Naive thymus-derived CD4-positive, alpha-beta T cell (primary cell): ENCODE data around the gene AMBRA1. TPM values are rescaled to one million over a fixed set of nuclear protein-coding genes. Genes with fewer than 3 reads are reported as not detected.

Experiments
- ATAC-seq: fragments of 150-1000 bp; cut with Tn5 transposase; 2 replicates; pipeline ENCODE4 v1.10.0; 2021; ENCODE audit warnings: mild to moderate bottlenecking, moderate library complexity
- CTCF ChIA-PET: fragments of 350-600 bp; sonication (Branson Sonifier 250); formaldehyde crosslinking; loops from one replicate; lab custom pipeline; 2021; ENCODE audit warnings: antibody characterized with exemption; lab: Charles Lee
- POLR2A ChIA-PET: fragments of 350-600 bp; sonication (Branson Sonifier 250); formaldehyde crosslinking; loops from one replicate; lab custom pipeline; 2021; ENCODE audit warnings: antibody characterized with exemption, inconsistent platforms; lab: Charles Lee
- DNase-seq, 9 donors: peaks; one replicate each; pipeline versions ENCODE4 v3.0.0 to v3.0.0-alpha.2; 2020 to 2022; ENCODE audit warnings: mixed read lengths in 1 of 9
- H3K27ac ChIP-seq: one replicate; pipeline ENCODE4 v1.7.0; 2013; ENCODE audit warnings: mild to moderate bottlenecking, low read depth, low read length, moderate library complexity
- H3K27me3 ChIP-seq, 2 donors: one replicate each; pipeline ENCODE4 v1.7.0; 2013; ENCODE audit warnings: low read length in 2 of 2, mild to moderate bottlenecking in 2 of 2, moderate library complexity in 2 of 2; ENCODE audit not compliant: control insufficient read depth in 2 of 2, insufficient read depth in 2 of 2
- H3K36me3 ChIP-seq, 3 experiments: 1 replicate in 2 of 3; 2 replicates in 1 of 3; pipeline ENCODE4 v1.7.0; 2013; ENCODE audit warnings: low read length in 3 of 3, mild to moderate bottlenecking in 3 of 3, moderate library complexity in 1 of 3; ENCODE audit not compliant: insufficient read depth in 3 of 3, control insufficient read depth in 2 of 3
- H3K4me1 ChIP-seq, 2 donors: one replicate each; pipeline ENCODE4 v1.7.0; 2013; ENCODE audit warnings: low read length in 2 of 2, mild to moderate bottlenecking in 2 of 2, moderate library complexity in 1 of 2; ENCODE audit not compliant: control insufficient read depth in 2 of 2, insufficient read depth in 2 of 2
- H3K4me3 ChIP-seq: 2 replicates; pipeline ENCODE4 v1.7.0; 2013; ENCODE audit warnings: mild to moderate bottlenecking, low read length
- H3K9me3 ChIP-seq, 3 experiments: 1 replicate in 2 of 3; 2 replicates in 1 of 3; pipeline ENCODE4 v1.7.0; 2013; ENCODE audit warnings: low read length in 3 of 3; ENCODE audit not compliant: control insufficient read depth in 2 of 3
- H3K27ac Mint-ChIP-seq, 9 donors: one replicate each; pipeline ENCODE4 v1.8.0; 2020 to 2022; ENCODE audit warnings: mixed read lengths in 9 of 9, mild to moderate bottlenecking in 8 of 9, moderate library complexity in 5 of 9, inconsistent platforms in 2 of 9
- H3K27me3 Mint-ChIP-seq, 5 donors: one replicate each; pipeline ENCODE4 v1.8.0; 2021 to 2022; ENCODE audit warnings: mixed read lengths in 5 of 5, mild to moderate bottlenecking in 1 of 5
- H3K36me3 Mint-ChIP-seq, 5 donors: one replicate each; pipeline ENCODE4 v1.8.0; 2020 to 2022; ENCODE audit warnings: mixed read lengths in 5 of 5, mild to moderate bottlenecking in 3 of 5, inconsistent platforms in 1 of 5
- H3K4me1 Mint-ChIP-seq, 7 donors: one replicate each; pipeline ENCODE4 v1.8.0; 2020 to 2022; ENCODE audit warnings: mixed read lengths in 7 of 7, mild to moderate bottlenecking in 3 of 7, inconsistent platforms in 1 of 7
- H3K4me3 Mint-ChIP-seq, 10 donors: one replicate each; pipeline ENCODE4 v1.8.0; 2020 to 2022; ENCODE audit warnings: mild to moderate bottlenecking in 10 of 10, mixed read lengths in 10 of 10, moderate library complexity in 6 of 10, inconsistent platforms in 2 of 10
- H3K9me3 Mint-ChIP-seq, 11 donors: one replicate each; pipeline ENCODE4 v1.8.0; 2020 to 2022; ENCODE audit warnings: mixed read lengths in 11 of 11, mild to moderate bottlenecking in 4 of 11, inconsistent platforms in 1 of 11, moderate library complexity in 1 of 11
- intact Hi-C, 2 donors: fragments of 100-400 bp; cut with micrococcal nuclease; formaldehyde crosslinking; loops; one replicate each; pipeline ENCODE4 v1.15.1; 2023
- polyA plus RNA-seq, 2 donors: library from polyadenylated mRNA; unstranded; fragments of 300-500 nt; fragmentation: Illumina TruSeq; gene quantifications; one replicate each; pipeline ENCODE4 v1.2.3, GENCODE V29; 2021
- total RNA-seq, 6 experiments: library from RNA in 5 of 6; stranded (reverse) in 5 of 6; gene quantifications; 1 replicate in 5 of 6; 2 replicates in 1 of 6; pipeline ENCODE4 v1.2.3 and lab custom pipeline; 2021 to 2026

The AMBRA1 gene
- total and polyA plus RNA-seq, 7 experiments from 2014 or later: 8.9 to 48.7 (median 41.2) TPM

- no peak for ATAC-seq
Observed at GRCh38 chr11:46445192-46445919, 148.5 kb downstream of the AMBRA1 start.

GRCh38 chr11:46444305-46444704 lies 149.5 kb downstream of the AMBRA1 start:
- Histone ChIP-seq H3K36me3 (peaks cover 0 to 21% (median 0%) of the 10 kb centered on the region in 3 experiments), H3K4me1 (no peaks in the 10 kb centered on the region), H3K27ac (no peak overlapping the region), H3K27me3 (no peaks in the 10 kb centered on the region), H3K9me3 (no peaks in the 10 kb centered on the region), H3K4me3 (no peak overlapping the region)
- Mint-ChIP-seq H3K4me3 (no peak overlapping the region), H3K27ac (no peak overlapping the region), H3K4me1 (peaks cover 2 to 33% (median 19%) of the 10 kb centered on the region in 7 donors), H3K27me3 (no peaks in the 10 kb centered on the region), H3K9me3 (no peaks in the 10 kb centered on the region), H3K36me3 (peaks cover 10 to 49% (median 27%) of the 10 kb centered on the region in 5 donors)
- ATAC-seq: no peak
- CTCF ChIA-PET: no interaction called here
- POLR2A ChIA-PET: no interaction called here
- no peak for DNase-seq
- intact Hi-C loops: no loop called here

More at GRCh38 chr11:46445192-46445919, 148.5 kb downstream of the AMBRA1 start:
- DNase-seq: no peak
- peaks cover 2 to 39% (median 24%) of the 10 kb centered on the region in 7 donors for H3K4me1 Mint-ChIP-seq
- CTCF ChIA-PET: no interaction called here
- H3K36me3 ChIP-seq: peaks cover 0 to 21% (median 0%) of the 10 kb centered on the region in 3 experiments
- H3K36me3 Mint-ChIP-seq: peaks cover 13 to 48% (median 24%) of the 10 kb centered on the region in 5 donors
- no peak overlapping the region for H3K4me3 ChIP-seq
- POLR2A ChIA-PET: no interaction called here
- intact Hi-C loops: no loop called here
- H3K27me3 ChIP-seq: no peaks in the 10 kb centered on the region
- H3K9me3 ChIP-seq: no peaks in the 10 kb centered on the region
- H3K27ac ChIP-seq: no peak overlapping the region
- no peaks in the 10 kb centered on the region for H3K9me3 Mint-ChIP-seq
- H3K27me3 Mint-ChIP-seq: no peaks in the 10 kb centered on the region
- H3K4me1 ChIP-seq: no peaks in the 10 kb centered on the region
- H3K4me3 Mint-ChIP-seq: no peak overlapping the region
- peak overlapping the region in 2 of 9 donors; percentile 34 to 39 for H3K27ac Mint-ChIP-seq

DNA sequence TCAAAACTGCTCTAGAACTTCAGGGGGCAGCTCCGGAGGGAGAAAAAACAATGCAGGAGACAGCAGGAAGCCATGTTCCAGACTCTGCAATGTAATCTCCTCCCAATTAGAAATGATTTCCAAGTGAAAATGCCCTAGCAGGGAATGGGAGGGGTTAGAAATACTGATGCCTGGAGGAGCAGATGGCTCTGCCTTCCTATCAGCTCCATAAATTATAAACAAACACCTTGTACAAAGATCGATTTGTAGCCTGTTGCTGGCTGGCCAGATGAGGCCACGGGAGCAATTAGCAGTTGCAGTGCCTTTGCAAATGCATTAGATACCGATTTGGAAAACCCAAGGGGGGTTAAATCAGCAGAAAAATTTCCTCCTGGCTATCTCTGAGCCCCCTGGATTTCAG lies 155.6 kb downstream of the AMBRA1 start:
- Histone ChIP-seq H3K36me3 (peaks cover 6 to 45% (median 9%) of the 10 kb centered on the region in 3 experiments), H3K9me3 (no peaks in the 10 kb centered on the region), H3K27me3 (no peaks in the 10 kb centered on the region), H3K27ac (no peak overlapping the region), H3K4me1 (no peaks in the 10 kb centered on the region), H3K4me3 (no peak overlapping the region)
- Mint-ChIP-seq H3K4me1 (peaks cover 0 to 3% (median 0%) of the 10 kb centered on the region in 7 donors), H3K4me3 (no peak overlapping the region), H3K27ac (no peak overlapping the region), H3K36me3 (peaks cover 5 to 64% (median 45%) of the 10 kb centered on the region in 5 donors), H3K27me3 (no peaks in the 10 kb centered on the region), H3K9me3 (no peaks in the 10 kb centered on the region)
- intact Hi-C loops: no loop called here
- DNase-seq: no peak
- ATAC-seq: no peak
- POLR2A ChIA-PET: no interaction called here
- CTCF ChIA-PET: no interaction called here

- peaks cover 6 to 45% (median 9%) of the 10 kb centered on the region in 3 experiments for H3K36me3 ChIP-seq
- H3K9me3 Mint-ChIP-seq: no peaks in the 10 kb centered on the region
- H3K27ac Mint-ChIP-seq: no peak overlapping the region
- DNase-seq (no peak), ATAC-seq (no peak)
- no peak overlapping the region for H3K27ac ChIP-seq
- H3K4me1 ChIP-seq: no peaks in the 10 kb centered on the region
- H3K4me3 ChIP-seq: no peak overlapping the region
- no peaks in the 10 kb centered on the region for H3K9me3 ChIP-seq
- ChIA-PET CTCF (no interaction called here), POLR2A (interaction anchor here (0.5 to 0.7 kb wide), 2 partner anchors 157 to 235 kb away, joined by 3 read pairs; no protein-coding TSS in a partner anchor)
- H3K4me1 Mint-ChIP-seq: peaks cover 0 to 3% (median 0%) of the 10 kb centered on the region in 7 donors
- H3K27me3 Mint-ChIP-seq: no peaks in the 10 kb centered on the region
- peaks cover 1 to 63% (median 44%) of the 10 kb centered on the region in 5 donors for H3K36me3 Mint-ChIP-seq
- H3K27me3 ChIP-seq: no peaks in the 10 kb centered on the region
- no peak overlapping the region for H3K4me3 Mint-ChIP-seq
- intact Hi-C loops: no loop called here
Observed at GRCh38 chr11:46437122-46437689, 156.6 kb downstream of the AMBRA1 start.

DNA sequence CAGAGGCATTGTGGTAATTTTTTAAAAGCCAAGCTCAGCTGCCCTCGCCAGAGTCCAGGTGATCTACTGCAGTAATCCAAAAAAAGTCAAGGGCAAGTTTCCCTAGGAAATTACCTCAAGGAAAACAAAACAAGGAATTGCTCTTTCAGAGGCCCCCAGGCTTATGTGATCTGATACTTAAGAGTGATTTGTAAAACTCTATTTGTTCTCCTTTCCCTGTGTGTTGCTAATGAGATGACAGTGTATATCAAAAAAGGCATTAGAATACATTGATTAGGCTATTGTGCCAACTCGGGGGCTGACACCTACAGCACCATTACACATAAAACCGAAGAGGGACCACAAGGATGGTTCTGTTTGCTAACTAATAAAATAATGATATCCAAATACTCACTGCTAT lies 157.7 kb downstream of the AMBRA1 start:
- Mint-ChIP-seq H3K36me3 (peaks cover 4 to 61% (median 45%) of the 10 kb centered on the region in 5 donors), H3K27me3 (no peaks in the 10 kb centered on the region), H3K9me3 (no peaks in the 10 kb centered on the region), H3K4me3 (no peak overlapping the region), H3K4me1 (peaks cover 0 to 3% (median 0%) of the 10 kb centered on the region in 7 donors), H3K27ac (no peak overlapping the region)
- POLR2A ChIA-PET: no interaction called here
- Histone ChIP-seq H3K4me3 (no peak overlapping the region), H3K27me3 (no peaks in the 10 kb centered on the region), H3K9me3 (no peaks in the 10 kb centered on the region), H3K27ac (no peak overlapping the region), H3K4me1 (no peaks in the 10 kb centered on the region), H3K36me3 (peaks cover 6 to 50% (median 13%) of the 10 kb centered on the region in 3 experiments)
- ATAC-seq (no peak), DNase-seq (no peak)
- intact Hi-C loops: no loop called here
- CTCF ChIA-PET: interaction anchor here (0.7 kb wide), 1 partner anchor 799 kb away, joined by 3 read pairs; no protein-coding TSS in a partner anchor

- H3K36me3 ChIP-seq: peaks cover 6 to 54% (median 13%) of the 10 kb centered on the region in 3 experiments
- H3K9me3 ChIP-seq: no peaks in the 10 kb centered on the region
- H3K27me3 Mint-ChIP-seq: no peaks in the 10 kb centered on the region
- DNase-seq (no peak), ATAC-seq (no peak)
- no peak overlapping the region for H3K4me3 Mint-ChIP-seq
- no peak overlapping the region for H3K4me3 ChIP-seq
- H3K4me1 Mint-ChIP-seq: peaks cover 0 to 3% (median 0%) of the 10 kb centered on the region in 7 donors
- H3K36me3 Mint-ChIP-seq: peaks cover 4 to 57% (median 42%) of the 10 kb centered on the region in 5 donors
- H3K27me3 ChIP-seq: no peaks in the 10 kb centered on the region
- H3K9me3 Mint-ChIP-seq: no peaks in the 10 kb centered on the region
- intact Hi-C loops: no loop called here
- ChIA-PET CTCF (no interaction called here), POLR2A (no interaction called here)
- H3K4me1 ChIP-seq: no peaks in the 10 kb centered on the region
- H3K27ac ChIP-seq: no peak overlapping the region
- H3K27ac Mint-ChIP-seq: no peak overlapping the region
Observed at GRCh38 chr11:46435679-46436078, 158.1 kb downstream of the AMBRA1 start.
